Breast epithelium (tissue), 3 donors: ENCODE results near the gene TSSK1B.

Experiments
- POLR2A ChIP-seq: fragments of 450-650 bp; IDR thresholded peaks from one replicate; pipeline ENCODE4 v1.6.1; 2016; ENCODE audit warnings: antibody characterized with exemption, mild to moderate bottlenecking, moderate library complexity
- TF ChIP-seq, protein P1 (sequence below), 3 donors: fragments of 450-650 bp; IDR thresholded peaks; one replicate each; pipeline ENCODE4 v1.5.1; 2016 to 2017; ENCODE audit warnings: antibody characterized with exemption in 3 of 3, mild to moderate bottlenecking in 3 of 3, moderate library complexity in 3 of 3

DNA sequence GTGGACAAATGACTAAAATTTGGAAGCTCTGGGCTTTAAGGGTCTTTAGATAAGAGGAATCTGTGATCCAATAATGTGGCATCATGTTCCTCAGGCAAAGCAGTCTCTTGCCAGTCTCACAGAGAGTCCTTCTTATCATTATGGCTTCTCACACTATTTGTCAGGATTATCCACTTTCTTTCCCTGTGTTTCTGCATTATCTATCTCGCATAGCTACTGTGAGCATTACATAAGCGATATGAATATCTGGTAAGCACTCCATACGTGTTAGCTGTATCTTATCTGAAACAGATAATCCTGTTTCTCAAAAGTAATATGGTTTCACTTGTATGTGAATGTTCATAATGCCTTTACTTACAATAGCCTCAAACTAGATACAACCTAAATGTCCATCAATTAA, 43.9 kb upstream of the TSSK1B start:
- TF ChIP-seq, protein P1, sequence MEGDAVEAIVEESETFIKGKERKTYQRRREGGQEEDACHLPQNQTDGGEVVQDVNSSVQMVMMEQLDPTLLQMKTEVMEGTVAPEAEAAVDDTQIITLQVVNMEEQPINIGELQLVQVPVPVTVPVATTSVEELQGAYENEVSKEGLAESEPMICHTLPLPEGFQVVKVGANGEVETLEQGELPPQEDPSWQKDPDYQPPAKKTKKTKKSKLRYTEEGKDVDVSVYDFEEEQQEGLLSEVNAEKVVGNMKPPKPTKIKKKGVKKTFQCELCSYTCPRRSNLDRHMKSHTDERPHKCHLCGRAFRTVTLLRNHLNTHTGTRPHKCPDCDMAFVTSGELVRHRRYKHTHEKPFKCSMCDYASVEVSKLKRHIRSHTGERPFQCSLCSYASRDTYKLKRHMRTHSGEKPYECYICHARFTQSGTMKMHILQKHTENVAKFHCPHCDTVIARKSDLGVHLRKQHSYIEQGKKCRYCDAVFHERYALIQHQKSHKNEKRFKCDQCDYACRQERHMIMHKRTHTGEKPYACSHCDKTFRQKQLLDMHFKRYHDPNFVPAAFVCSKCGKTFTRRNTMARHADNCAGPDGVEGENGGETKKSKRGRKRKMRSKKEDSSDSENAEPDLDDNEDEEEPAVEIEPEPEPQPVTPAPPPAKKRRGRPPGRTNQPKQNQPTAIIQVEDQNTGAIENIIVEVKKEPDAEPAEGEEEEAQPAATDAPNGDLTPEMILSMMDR (IDR thresholded peaks at IDR 0.05), result no peak
- no peak for TF ChIP-seq POLR2A
